Muscle of arm (tissue), 14 donors: ENCODE results near the gene JAKMIP3. TPM values are rescaled to one million over a fixed set of nuclear protein-coding genes. Genes with fewer than 3 reads are reported as not detected.

Experiments used
- DNase-seq: peaks from one replicate; pipeline ENCODE4 v3.0.0-alpha.2; 2013
- long read RNA-seq, 11 donors: transcript quantifications; one replicate each; lab custom pipeline, GENCODE V29; 2026
- polyA plus RNA-seq, 12 donors: library from polyadenylated mRNA; unstranded; fragments of 120-200 nt; gene quantifications; one replicate each; pipeline ENCODE4 v1.2.1, GENCODE V29; 2013; ENCODE audit not compliant: insufficient read length in 12 of 12

JAKMIP3 gene
- 1 to 10 TPM in 1 of 12 donors, under 1 TPM in 9, not detected in 2; 0.38 to 1.1 (median 0.66) TPM for polyA plus RNA-seq
- long read RNA-seq, donor 1: 0 reads
- long read RNA-seq, donor 2: 0 reads
- long read RNA-seq, donor 3: 0 reads
- long read RNA-seq, donor 4: 0 reads
- long read RNA-seq, donor 5: 0 reads
- long read RNA-seq, donor 6: 0 reads
- long read RNA-seq, donor 7: 0 reads
- long read RNA-seq, donor 8: 0 reads
- long read RNA-seq, donor 9: 0 reads
- long read RNA-seq, donor 10: 0 reads
- long read RNA-seq, donor 11: 0 reads

DNA sequence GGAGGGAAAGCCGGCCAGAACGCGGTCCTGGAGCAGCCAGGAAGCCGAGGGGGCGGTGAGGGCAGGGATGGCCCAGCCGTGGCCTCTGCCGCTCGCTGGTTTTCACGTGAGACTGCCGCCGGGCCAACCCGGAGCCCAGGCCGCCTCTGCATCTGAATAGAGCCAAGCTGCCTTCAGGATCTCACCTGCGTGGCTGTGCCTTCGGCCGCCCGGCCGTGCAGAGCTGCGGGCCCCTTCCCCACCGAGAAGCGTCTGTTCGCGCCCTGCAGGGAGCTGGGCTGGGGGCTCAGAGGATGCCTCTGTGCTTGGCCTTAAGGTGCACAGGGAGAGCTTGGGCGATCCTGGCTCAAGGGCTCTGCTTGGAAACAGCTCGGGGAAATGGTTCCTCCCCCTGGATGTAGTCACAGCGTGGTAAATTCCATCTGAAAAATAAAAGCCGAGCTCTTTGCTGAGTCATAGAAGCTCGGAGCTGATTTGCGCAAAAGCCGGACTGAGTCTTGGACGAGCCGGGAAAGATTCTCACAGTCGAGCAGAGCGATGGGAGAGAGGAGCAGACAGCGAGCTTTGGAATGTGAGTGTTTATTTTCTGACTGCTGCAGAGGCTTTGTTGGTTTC lies at the start of gene JAKMIP3:
Gene JAKMIP3 (plus strand): TSS at position 456 of the 615 bp plus-strand sequence. CDS start 38,863 bp downstream, outside the sequence.
- DNase-seq: peak; percentile 71

DNA sequence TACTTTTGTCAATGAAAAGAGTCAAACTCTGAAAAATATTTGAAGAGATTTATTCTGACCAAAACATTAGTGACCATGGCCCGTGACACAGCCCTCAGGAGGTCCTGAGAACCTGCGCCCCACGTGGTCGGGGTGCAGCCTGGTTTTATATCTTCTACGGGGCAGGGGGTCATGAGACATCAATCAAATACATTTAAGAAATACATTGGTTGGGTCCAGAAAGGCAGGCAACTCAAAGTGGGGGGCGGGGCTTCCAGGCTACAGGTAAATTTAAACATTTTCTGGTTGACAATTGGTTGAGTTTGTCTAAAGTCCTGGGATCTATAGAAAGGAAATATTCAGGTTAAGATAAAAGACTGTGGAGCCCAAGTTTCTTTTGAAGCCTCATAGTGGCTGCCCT lies 49.2 kb upstream of the JAKMIP3 start:
- DNase-seq: no peak

DNA sequence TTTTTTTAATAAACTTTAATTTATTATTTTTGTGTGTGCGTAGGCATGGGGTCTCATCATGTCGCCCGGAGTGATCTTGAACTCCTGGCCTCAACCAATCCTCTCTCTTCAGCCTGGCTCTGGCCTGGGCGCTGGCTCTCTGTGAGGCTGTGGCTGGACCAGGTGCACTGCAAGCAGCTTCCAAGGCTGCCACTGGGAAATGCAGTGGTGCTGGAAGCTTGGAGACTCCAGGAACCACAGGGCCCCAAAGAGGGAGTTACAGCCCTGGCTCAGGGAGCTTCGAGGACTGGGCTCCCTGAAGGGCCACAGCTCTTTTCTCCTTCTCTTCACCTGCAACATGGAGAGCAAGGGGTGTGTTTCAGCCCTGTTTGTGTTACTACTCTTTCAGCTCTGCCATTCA lies 47.3 kb upstream of the JAKMIP3 start:
- no peak for DNase-seq

DNA sequence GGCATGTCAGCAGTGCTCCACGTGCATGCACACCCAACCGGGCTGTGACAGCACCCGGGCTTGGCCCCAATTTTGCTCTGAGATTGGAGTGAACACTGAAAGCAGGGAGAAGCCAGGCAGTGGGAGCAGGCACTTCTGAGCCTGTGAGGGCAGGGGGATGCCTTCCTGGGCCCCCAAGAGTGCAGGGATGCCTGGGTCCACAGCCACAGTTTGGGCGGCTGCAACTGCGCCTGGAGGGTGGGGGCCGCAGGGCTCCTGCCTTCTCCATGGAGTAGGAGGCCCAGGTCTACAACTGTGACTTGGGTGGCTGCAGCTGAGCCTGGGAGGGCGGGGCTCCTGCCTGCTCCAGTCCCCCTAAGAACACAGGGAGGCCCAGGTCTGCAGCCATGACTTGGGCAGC lies 46.4 kb upstream of the JAKMIP3 start:
- no peak for DNase-seq

DNA sequence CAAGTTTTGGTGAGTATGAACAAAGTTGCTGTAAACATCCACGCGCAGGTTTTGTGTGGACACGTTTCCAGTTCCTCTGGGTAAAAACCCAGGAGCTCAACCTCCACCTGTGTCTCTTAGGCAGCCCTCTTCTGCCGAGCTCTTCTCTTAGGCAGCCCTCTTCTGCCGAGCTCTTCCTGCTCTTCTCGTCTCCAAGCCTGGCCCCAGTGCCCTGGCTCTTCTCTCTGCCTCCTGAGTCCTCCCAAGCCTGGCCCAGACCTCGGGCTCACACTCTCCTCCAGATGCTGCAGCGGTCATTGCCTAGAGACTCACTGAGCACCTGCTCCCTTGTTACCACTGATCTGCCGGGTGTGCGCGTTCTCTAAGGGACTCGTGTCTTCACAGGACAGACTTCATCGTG lies 45.3 kb upstream of the JAKMIP3 start:
- no peak for DNase-seq

DNA sequence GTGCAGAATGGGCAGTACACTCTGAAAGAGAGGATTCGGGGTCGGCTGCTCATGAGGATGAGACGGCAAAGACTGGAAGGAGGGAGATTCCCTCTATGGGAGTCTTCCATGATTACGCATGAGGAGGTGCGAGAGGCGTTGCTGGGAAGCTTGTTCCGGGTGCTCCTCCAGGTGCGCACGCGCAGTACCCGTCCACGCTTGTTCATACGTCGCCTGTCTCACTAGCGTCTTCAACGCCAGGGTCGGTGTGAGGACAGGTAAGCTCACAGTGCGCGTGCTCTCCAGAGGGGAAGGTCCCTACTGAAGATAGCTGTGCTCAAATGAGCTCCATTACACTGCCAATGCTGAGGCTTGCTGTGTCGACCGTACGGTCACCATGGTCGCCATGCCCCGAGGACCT lies 44.7 kb upstream of the JAKMIP3 start:
- DNase-seq: no peak

DNA sequence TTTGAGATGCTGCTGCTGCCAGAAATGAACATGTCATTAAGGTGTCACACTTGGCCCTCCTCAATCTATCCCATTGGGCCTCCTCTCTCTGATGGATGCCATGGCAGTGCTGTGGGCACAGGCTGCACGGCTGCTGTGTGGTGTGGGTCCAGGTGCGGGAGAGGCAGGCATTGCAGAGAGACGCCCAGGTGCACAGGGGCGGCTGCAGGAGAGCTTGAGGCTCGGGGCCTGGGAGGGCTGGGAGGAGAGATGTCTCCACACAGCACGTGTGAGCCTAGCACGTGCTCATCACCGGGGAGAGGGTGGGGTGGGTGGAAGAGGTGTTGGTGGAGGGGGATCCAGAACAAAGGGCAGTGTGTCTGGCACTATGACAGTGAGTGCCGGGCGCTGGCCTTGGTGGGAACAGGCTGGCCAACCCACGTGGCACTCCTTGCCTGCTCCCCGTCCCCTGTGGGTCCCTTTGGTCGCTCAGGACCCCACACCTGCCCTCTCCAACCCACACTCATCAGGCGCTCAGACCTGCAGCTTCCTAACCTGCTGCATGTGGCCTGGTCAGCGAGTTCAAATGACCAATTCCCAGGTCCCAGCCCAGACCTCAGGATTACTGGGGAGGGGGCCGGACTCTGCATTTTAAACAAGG lies 44.1 kb upstream of the JAKMIP3 start:
- DNase-seq: no peak

DNA sequence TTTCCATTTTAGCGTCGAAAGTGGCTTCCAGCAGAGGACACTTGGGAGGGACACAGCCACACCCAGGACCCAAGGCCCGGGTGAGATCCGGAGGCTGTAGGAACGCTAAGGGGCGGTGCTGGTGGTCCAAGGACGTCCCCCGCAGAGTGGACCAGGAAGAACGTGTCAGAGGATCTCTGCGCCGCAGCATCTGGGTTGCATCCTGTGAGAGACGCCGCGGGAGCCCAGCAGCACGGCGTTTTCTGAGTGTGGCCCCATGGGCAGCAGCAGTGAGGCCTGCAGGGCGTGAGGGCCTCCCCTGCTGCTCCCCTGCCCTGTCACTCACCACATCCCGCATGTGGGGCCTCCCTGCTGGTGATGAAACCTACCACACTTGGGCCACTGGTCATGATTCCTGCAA lies 43.5 kb upstream of the JAKMIP3 start:
- no peak for DNase-seq

DNA sequence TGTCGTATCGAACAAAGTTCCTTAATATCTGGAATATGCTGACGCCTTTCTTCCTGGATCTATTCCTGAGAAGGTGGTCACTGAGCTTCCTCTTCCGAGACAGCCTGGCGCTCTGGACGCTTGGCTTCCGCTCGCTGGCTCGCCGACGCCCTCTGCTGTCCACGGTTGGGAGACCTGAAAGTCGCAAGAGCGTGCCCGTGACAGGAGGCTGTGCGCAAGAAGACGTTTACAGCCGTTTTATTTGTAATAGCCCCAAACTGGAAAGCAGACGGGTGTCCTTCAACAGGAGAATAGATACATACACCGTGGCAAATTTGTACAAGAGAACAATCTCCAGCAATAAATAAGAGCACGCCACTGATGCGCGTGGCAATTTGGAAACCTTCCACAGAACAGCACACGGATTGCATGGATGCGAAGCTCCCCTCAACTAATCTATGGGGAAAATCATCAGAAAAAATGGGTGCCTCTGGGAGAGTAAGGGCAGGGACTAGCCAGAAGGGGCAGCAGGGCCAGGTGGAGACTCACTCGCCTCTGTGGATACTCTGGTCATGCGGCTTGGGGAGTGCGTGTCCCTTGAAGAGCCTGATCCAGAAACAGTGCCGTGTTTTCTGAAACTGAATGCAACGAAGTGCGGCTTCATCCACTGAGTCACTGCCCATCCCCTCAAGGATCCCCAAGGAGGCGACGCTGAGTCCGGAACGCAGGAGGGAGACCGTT lies 42.5 kb upstream of the JAKMIP3 start:
- DNase-seq: peak; percentile 70

DNA sequence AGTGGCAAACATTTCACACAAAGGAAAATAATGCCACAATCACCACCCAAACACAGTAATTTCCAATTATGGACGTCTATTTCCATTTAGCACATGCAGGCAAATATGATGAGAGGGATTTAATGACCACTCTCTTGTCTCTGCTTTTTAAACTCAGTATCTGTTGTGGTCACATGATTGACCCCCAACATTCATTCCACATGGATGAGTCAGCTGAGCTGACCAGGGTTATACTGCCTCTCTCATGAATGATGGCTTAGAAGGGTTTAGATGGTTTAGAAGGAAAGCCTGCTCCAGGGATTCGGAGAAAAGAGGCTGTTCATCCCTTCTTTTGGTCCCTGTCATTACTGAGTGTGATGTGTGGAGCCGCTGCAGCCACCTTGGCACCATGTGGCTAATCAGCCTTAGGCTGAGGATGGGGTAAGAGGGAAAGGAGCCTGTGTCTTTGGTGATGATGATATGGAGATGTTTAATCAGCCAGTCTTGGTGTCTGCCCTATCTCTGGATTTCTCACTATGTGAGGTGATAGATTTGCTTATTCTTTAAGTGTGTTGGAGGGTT lies 38.2 kb upstream of the JAKMIP3 start:
- DNase-seq: no peak

DNA sequence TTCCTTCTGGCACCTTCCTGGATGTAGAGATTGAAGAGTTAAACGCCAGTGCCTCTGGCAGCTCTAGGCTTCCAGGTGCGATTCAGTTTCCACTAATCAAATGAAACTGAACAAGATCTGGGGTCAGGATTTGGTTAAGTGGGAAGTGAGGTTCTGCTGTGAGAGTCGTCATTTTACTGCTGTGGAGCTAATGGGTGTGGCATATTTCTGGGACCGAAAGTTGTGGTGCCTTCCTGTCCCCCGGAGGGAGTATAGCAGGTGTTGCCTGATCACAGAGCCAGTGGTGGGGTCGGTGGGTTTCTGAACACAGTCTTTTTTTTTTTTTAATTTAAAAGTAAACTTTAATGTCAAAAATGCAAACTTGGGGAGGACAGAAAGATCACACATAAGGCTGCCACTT lies 37.0 kb upstream of the JAKMIP3 start:
- no peak for DNase-seq

DNA sequence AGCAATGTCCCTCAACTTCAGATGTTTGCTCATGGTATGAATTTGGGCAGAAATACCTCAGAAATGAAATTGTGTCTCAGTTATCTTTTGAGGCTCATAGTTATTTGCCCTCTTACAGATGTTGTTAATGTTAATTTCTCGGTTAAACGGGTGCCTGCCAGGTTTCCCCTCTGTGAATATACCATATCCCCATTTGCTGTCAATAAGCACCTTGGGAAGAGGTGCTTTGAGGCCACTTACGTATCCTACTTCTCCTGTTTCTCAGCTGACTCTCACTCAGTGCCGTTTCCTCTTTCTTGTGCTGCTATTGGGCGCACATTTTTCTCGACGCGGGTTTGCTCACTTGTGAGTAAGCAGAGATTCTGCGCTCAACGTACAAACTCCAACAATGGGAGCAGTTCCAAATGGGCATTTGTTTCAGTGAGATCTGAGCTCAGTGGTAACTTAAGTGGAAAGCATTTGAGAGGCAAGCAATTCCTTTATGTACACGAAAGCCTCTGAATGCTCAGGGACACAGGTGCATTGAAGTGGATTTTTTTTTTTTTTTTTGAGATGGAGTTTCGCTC lies 34.8 kb upstream of the JAKMIP3 start:
- no peak for DNase-seq

DNA sequence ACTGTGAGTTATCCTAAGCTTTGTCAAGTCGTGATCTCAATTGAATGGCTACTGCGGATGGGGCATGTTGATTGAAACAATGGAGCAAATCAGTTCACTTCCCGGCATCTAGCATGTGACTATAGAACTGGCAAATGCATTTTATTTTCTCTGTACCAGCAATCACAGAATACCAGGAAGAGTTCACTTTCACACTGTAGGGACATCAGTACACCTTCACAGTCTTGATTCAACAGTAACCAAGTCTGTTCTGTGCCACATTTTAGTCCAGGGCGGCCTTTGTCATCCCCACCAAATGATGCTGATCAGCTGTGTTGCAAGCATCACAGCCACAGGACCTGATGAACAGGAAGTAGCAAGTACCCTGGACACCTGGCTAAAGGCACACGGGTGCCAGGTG lies 32.1 kb upstream of the JAKMIP3 start:
- DNase-seq: no peak

DNA sequence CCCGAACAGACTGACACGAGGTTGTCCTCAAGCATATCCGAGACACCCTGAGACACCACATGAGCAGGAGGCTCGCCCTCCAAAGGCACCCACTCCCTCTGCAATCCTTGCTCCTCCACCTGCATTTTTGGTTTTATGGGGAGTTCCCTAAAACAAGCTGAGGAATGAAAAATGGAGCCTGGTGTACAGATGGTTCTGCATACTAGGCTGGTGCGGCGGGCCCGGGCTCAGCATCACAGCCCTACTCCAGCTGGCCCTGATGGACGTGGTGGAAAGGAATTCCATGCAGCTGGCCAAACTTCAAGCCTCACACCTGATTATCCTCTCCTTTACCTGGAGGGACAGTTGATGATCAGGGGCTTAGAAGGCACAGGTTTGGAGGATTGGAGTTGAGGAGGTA lies 30.3 kb upstream of the JAKMIP3 start:
- no peak for DNase-seq

DNA sequence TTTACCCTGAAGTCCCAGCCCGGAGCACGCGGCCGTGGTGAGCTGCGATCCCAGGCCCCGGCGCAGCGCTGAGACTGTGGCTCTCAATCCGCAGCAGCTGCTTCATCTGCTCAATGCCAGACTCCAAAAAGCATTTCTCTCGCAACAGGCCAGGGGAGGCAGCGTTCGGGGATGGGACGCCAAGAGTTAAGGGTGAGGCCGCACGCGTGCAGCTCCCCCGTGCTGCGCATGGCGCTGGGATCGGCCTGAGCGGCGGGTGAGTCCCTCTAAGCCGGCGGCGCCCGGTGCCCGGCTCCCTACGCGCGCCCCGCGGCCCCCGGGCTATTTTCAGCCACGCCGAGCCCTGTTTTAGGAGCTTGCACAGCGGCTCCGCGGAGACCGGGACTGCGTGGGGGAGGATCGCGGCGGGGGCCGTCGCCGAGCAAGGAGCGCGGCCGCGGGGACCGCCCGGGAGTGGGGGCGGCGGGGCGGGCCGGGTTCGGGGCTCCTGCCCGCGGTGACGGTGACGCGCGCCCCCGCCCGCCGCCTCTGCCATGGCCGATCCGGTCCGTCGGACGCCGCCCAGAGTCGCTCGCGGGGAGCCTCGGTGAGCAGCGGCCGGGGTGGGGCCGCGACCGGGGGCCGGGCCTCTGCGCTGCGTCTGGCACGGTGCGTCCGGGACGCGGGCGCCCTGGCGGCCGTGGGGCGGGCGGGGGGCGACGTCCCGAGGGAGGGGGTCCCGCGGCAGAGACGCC lies 29.4 kb upstream of the JAKMIP3 start:
- DNase-seq: peak; percentile 39

DNA sequence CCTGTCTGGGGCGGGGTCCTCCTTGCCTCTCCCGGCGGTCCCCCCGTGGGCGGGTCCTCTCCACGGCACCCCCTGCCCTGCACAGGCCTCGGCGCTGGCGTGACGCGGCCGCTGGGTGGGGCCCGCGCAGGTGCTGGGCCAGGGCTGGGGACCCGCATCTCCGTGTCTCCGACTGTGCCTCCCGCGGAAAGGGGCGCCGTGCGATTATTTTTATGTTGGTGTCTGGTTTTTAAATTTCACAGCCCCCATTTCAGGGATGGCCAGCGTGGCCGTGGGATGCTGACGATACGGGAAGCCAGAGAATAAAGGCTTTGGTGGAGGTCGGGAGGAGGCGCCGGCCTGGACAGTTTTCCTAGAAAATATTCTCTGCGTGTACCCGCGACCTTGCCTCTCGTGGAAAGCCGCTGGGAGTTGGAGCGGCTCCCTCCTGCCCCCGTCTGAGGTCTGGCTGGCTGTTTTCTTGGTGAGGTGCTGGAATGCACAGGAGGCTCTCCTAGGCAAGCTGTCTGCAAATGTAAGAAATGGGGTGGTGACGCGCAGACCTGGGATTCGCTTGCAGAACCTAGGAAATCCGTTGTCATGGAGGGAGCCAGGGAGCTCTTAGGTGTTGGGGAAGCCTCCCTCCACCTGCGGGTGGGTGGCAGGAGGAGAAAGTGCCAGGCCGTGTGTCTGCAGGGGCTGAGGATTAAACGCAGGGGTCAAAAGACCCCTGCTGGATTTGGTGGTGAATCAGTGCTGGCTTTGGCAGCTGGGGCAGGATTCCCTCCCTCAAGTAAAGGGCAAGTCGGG lies 28.7 kb upstream of the JAKMIP3 start:
- DNase-seq: no peak

DNA sequence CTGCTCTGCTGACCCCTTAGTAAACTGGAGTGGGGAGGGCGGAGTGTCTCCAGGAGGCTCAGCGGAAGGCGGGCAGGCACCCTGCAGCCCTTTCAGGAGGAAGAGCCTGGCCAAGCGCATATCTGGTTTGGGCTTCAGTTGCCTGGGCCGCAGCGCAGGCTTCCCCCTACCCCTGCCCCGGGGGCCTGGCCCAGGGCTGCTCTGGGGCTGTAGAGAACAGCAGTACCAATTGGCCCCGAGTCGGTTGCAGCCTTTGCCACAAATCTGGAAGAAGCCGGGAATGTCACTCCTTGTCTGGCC lies 28.1 kb upstream of the JAKMIP3 start:
- no peak for DNase-seq

DNA sequence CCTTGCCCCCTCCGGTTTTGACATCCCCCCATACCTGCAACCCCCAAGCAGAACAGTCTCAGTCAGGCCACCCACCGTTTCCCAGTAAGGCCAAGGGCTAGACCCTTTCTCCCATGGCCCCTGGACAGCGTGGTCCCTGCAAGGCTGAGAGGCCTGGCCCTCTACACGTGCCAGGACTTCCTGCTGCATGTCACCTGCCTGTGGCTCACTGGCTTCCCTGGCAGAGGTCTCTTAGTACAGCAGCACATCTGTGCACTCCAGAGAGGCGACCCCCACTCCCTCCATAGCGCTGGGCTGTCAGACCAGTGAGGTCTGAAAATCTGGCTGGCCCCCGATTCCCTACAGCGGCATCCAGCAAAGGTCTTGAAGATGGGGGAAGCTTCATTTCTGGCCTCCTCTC lies 26.4 kb upstream of the JAKMIP3 start:
- DNase-seq: no peak

DNA sequence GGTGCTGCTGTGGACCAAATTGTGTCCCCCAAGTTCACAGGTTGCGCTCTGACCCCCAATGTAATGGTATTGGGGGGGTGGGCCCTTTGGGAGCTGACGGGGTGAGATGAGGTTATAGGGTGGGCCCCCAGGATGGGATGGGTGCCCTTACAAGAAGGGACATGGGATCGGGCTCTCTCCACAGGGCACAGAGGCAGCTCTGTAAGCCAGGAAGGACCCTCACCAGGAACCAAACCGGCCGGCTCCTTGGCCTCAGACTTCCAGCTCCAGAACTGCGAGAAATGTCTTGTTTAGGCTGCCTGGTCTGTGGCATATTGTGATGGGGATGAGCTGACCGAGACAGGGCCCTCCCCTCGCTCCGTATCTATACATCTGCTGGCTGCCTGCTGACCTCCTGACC lies 25.7 kb upstream of the JAKMIP3 start:
- no peak for DNase-seq

DNA sequence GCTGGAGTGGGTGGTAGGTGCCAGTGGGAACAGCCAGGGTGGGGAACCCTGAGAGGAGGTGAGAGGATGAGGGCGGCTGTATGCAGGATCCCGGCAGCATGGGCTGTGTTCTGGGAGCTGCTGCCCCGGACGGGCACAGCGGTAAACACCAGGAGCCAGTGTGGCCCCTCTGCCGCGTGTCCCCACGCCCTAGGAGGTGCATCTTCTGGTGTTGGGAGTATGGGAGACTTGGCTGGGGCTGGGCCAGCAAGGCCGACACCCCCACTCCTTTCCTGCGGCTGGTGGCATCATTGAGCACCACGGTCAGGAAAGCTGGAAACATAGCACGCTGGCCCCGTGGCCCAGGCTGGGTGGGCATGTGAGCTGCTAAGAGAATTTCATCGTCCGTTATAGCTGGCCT lies 24.4 kb upstream of the JAKMIP3 start:
- no peak for DNase-seq
